Mesendoderm (in vitro differentiated cells): ENCODE measurements around the gene CRABP2.

Experiments used
- DNase-seq: peaks from one replicate; pipeline ENCODE4 v3.0.0; 2013
- H2AK5ac ChIP-seq: 2 replicates; pipeline ENCODE4 v1.6.1; 2013; ENCODE audit warnings: low read length, inconsistent platforms
- H2BK120ac ChIP-seq: 2 replicates; pipeline ENCODE4 v1.6.1; 2013; ENCODE audit warnings: low read depth, mild to moderate bottlenecking, low read length, moderate library complexity, mixed read lengths
- H2BK15ac ChIP-seq: replicated peaks from 2 replicates; pipeline ENCODE4 v1.6.1; 2013; ENCODE audit warnings: low read depth, mild to moderate bottlenecking, moderate library complexity
- H2BK5ac ChIP-seq: 2 replicates; pipeline ENCODE4 v1.6.1; 2013; ENCODE audit warnings: low read length, inconsistent platforms
- H3K18ac ChIP-seq: 2 replicates; pipeline ENCODE4 v1.6.1; 2013; ENCODE audit warnings: mild to moderate bottlenecking, low read length, mixed read lengths
- H3K23ac ChIP-seq: one replicate; pipeline ENCODE4 v1.6.1; 2013; ENCODE audit warnings: low read length
- H3K27ac ChIP-seq: 2 replicates; pipeline ENCODE4 v1.5.1; 2013; ENCODE audit warnings: low read depth, mild to moderate bottlenecking, inconsistent platforms, low read length, moderate library complexity
- H3K27me3 ChIP-seq: 2 replicates; pipeline ENCODE4 v1.6.1; 2013; ENCODE audit warnings: low read length, control low read depth, mild to moderate bottlenecking, inconsistent platforms; ENCODE audit not compliant: insufficient read depth, poor library complexity
- H3K36me3 ChIP-seq: 2 replicates; pipeline ENCODE4 v1.6.1; 2013; ENCODE audit warnings: low read length, inconsistent platforms; ENCODE audit not compliant: control insufficient read depth, insufficient read depth
- H3K4ac ChIP-seq: one replicate; pipeline ENCODE4 v1.6.1; 2013; ENCODE audit warnings: low read depth, mild to moderate bottlenecking, low read length, moderate library complexity
- H3K4me1 ChIP-seq: 2 replicates; pipeline ENCODE4 v1.6.1; 2013; ENCODE audit warnings: low read depth, low read length, inconsistent platforms; ENCODE audit not compliant: control insufficient read depth
- H3K4me2 ChIP-seq: 2 replicates; pipeline ENCODE4 v1.6.1; 2013; ENCODE audit warnings: low read length
- H3K4me3 ChIP-seq: 2 replicates; pipeline ENCODE4 v1.5.1; 2013; ENCODE audit warnings: mild to moderate bottlenecking, low read length
- H3K56ac ChIP-seq: one replicate; pipeline ENCODE4 v1.6.1; 2013; ENCODE audit warnings: low read length
- H3K79me1 ChIP-seq: 2 replicates; pipeline ENCODE4 v1.6.1; 2013; ENCODE audit warnings: low read length, inconsistent platforms
- H3K79me2 ChIP-seq: 2 replicates; pipeline ENCODE4 v1.6.1; 2013; ENCODE audit warnings: mild to moderate bottlenecking, low read length; ENCODE audit not compliant: control insufficient read depth, insufficient read depth
- H3K9ac ChIP-seq: 2 replicates; pipeline ENCODE4 v1.6.1; 2013; ENCODE audit warnings: low read length, inconsistent platforms
- H4K5ac ChIP-seq: one replicate; pipeline ENCODE4 v1.6.1; 2013; ENCODE audit warnings: low read length
- H4K8ac ChIP-seq: one replicate; pipeline ENCODE4 v1.6.1; 2013; ENCODE audit warnings: low read depth, mild to moderate bottlenecking, control low read depth, low read length, moderate library complexity
- WGBS: extraction: QIAGEN DNeasy Blood & Tissue Kit; methylation state at CpG from one replicate; pipeline ENCODE4 v1.1.7; 2013; ENCODE audit warnings: low lambda C conversion rate, missing lambda C conversion rate; ENCODE audit not compliant: insufficient coverage; ENCODE audit errors: extremely low coverage; 5-methylcytosine and 5-hydroxymethylcytosine counted together

The CRABP2 gene

GRCh38 chr1:156654700-156655099, 50.7 kb downstream of the CRABP2 start:
- H3K4ac ChIP-seq: no peak overlapping the region
- H3K27ac ChIP-seq: no peak overlapping the region
- H3K36me3 ChIP-seq: no peaks in the 10 kb centered on the region
- H4K5ac ChIP-seq: no peak overlapping the region
- H3K9ac ChIP-seq: no peak overlapping the region
- H3K4me1 ChIP-seq: peaks cover 2% of the 10 kb centered on the region
- no peaks in the 10 kb centered on the region for H3K79me1 ChIP-seq
- no peak overlapping the region for H2BK15ac ChIP-seq
- no peak overlapping the region for H3K18ac ChIP-seq
- no peak overlapping the region for H3K4me2 ChIP-seq
- H2BK5ac ChIP-seq: no peak overlapping the region
- no CpG with 5 or more reads among the region's 1 CpG for WGBS
- H2AK5ac ChIP-seq: no peak overlapping the region
- DNase-seq: no peak
- H4K8ac ChIP-seq: no peak overlapping the region
- H3K27me3 ChIP-seq: peaks cover 5% of the 10 kb centered on the region
- no peak overlapping the region for H3K23ac ChIP-seq
- H3K56ac ChIP-seq: no peak overlapping the region
- H2BK120ac ChIP-seq: no peak overlapping the region
- H3K4me3 ChIP-seq: no peak overlapping the region
- no peaks in the 10 kb centered on the region for H3K79me2 ChIP-seq

DNA sequence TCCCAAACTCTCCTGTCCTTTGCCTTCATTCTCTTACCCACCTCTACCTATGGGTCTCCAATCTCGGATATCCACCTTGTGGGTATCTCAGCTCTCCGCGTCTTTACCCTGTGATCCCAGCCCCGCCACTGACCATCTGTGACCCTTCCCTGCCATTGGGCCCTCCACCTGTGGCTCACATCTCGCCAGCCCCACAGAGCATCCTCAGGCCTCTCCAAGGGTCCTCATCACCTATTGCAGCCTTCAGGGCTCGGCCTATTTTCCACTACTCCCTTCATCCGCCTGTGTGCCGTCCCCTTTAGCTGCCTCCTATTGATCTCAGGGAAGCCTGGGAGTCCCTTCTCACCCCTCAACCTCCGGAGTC, 52.4 kb downstream of the CRABP2 start:
- H3K4ac ChIP-seq: no peak overlapping the region
- H3K4me1 ChIP-seq: peaks cover 2% of the 10 kb centered on the region
- H3K4me2 ChIP-seq: no peak overlapping the region
- no peak overlapping the region for H3K4me3 ChIP-seq
- H2BK15ac ChIP-seq: no peak overlapping the region
- no peak overlapping the region for H2BK120ac ChIP-seq
- no peak overlapping the region for H4K5ac ChIP-seq
- no peaks in the 10 kb centered on the region for H3K79me2 ChIP-seq
- H3K56ac ChIP-seq: no peak overlapping the region
- no CpG with 5 or more reads among the region's 9 CpGs for WGBS
- no peak overlapping the region for H3K18ac ChIP-seq
- H2AK5ac ChIP-seq: no peak overlapping the region
- no peak overlapping the region for H2BK5ac ChIP-seq
- H3K27ac ChIP-seq: no peak overlapping the region
- no peak overlapping the region for H3K23ac ChIP-seq
- H4K8ac ChIP-seq: no peak overlapping the region
- no peak overlapping the region for H3K9ac ChIP-seq
- no peak for DNase-seq
- no peaks in the 10 kb centered on the region for H3K36me3 ChIP-seq
- peaks cover 7% of the 10 kb centered on the region for H3K27me3 ChIP-seq
- no peaks in the 10 kb centered on the region for H3K79me1 ChIP-seq

- no CpG with 5 or more reads among the region's 16 CpGs for WGBS
- no peaks in the 10 kb centered on the region for H3K79me2 ChIP-seq
- DNase-seq: peak; percentile 72
These were observed 53.0 kb downstream of the CRABP2 start for GRCh38 chr1:156652131-156652991.

More at GRCh38 chr1:156652131-156652991, 53.0 kb downstream of the CRABP2 start:
- H3K4me3 ChIP-seq: no peak overlapping the region
- no peak overlapping the region for H3K23ac ChIP-seq
- H3K4me2 ChIP-seq: no peak overlapping the region
- no peak overlapping the region for H2AK5ac ChIP-seq
- H3K4me1 ChIP-seq: peaks cover 2% of the 10 kb centered on the region
- no peak overlapping the region for H4K5ac ChIP-seq
- H3K27ac ChIP-seq: no peak overlapping the region
- peaks cover 12% of the 10 kb centered on the region for H3K27me3 ChIP-seq
- H3K56ac ChIP-seq: no peak overlapping the region
- H3K4ac ChIP-seq: no peak overlapping the region
- no peak overlapping the region for H3K9ac ChIP-seq
- no peak overlapping the region for H3K18ac ChIP-seq
- no peak overlapping the region for H2BK120ac ChIP-seq
- H2BK5ac ChIP-seq: no peak overlapping the region
- no peak overlapping the region for H4K8ac ChIP-seq
- no peaks in the 10 kb centered on the region for H3K79me1 ChIP-seq
- H2BK15ac ChIP-seq: no peak overlapping the region
- H3K36me3 ChIP-seq: no peaks in the 10 kb centered on the region
